NCI-H460 (cell line): Measurements from ENCODE around the gene PIEZO1. TPM values are rescaled to one million over a fixed set of nuclear protein-coding genes. Genes with fewer than 3 reads are reported as not detected.

Experiments
- DNase-seq: peaks from one replicate; pipeline ENCODE4 v3.0.0-alpha.2; 2016; ENCODE audit warnings: low read depth; ENCODE audit errors: extremely low read depth
- total RNA-seq: library from RNA; depleted of rRNA; stranded (reverse); fragments of >200 nt; shearing (Covaris generic); gene quantifications from 2 replicates; pipeline ENCODE4 v1.2.3, GENCODE V29; 2014

Gene PIEZO1
- total RNA-seq, 1 experiment from 2014 or later: 81.4 TPM

DNA sequence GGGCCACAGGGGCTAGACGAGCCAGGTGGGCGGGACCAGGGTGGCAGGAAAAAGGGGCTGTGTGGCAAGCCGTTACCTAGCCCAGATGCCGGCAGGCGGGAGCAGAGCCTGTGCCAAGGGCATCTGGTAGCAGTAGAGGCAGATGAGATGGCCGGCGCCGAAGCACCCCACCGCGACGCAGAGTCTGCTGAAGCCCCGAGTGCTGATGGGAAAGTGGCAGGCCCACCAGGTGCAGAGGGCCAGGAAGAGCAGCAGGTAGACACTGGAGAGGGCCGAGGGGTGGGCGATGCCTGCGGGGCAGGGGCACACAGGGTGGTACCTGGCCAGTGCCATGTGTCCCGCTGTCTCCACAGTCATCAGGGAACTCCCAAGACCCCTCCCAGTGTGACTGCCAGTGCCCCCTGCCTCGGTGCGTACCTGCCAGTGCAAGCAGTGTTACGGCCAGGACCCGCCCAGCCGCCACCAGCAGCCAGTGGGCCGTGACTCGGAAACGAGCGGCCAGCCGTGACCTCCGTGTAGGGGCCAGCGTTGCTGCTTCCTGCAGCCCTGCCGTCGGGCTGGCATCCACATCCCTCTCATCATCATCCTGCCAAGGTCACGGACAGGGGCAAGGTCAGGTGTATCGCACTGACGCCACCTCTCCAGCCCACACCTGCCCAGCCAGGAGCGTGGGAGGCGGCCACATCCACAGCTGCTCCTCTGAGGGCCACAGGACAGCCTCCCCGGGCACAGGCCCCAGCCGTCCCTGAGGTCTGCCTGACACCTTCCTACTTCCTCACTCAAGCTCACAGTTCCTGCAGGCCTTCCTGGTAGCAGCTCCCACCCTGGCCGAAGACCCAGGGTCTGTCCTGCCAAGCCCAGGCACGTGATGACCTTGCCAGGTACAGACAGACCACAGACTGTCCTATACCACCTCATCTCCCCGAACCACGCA lies 46.6 kb downstream of the PIEZO1 start:
- DNase-seq: no peak

DNA sequence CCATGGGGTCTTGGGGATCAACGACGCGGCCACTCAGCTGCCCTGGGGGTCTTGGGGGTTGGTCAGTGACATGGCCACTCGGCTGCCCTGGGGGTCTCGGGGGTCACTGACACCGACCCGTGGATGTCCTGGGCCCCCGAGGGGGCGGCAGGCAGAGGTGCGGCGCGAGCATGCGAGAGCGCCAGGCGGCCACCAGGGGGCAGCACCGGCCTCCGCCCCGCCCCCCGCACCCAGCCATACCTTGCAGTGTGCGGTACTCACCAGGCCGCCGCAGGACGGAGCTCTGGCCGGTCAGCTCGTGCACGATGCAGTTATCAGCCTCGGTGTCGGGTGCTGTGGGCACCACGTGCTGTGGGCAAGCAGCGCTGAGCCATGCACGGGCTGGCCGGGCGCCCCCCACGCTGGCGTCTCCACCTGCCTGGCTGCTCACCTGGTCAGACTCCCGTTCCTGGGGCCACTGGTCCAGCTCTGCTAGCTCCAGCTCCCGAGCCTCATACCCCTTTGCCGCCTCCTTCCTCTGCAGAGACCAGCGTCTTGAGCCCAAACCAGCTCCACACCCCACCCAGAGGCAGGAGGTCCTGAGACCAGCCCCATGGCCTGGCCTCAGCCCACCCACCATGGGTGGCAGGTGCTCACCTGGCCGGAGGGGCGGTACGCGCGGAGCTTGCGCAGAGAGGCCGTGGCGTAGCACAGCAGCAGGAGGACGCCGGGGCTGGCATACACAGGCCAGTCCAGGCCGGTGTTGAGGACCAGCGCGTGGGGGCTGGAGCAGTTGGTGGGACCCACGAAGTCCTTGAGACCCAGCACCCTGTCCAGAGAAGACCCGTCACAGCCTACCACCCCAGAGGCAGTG lies 47.5 kb downstream of the PIEZO1 start:
- DNase-seq: peak; percentile 19

GRCh38 chr16:88736496-88736895 lies 48.5 kb downstream of the PIEZO1 start:
- no peak for DNase-seq

- no peak for DNase-seq
Observed at GRCh38 chr16:88736088-88736487, 48.9 kb downstream of the PIEZO1 start.

- DNase-seq: no peak
Observed at GRCh38 chr16:88735616-88736015, 49.4 kb downstream of the PIEZO1 start.

- no peak for DNase-seq
Observed at GRCh38 chr16:88735121-88735520, 49.9 kb downstream of the PIEZO1 start.

- DNase-seq: no peak
Observed at GRCh38 chr16:88734361-88734728, 50.7 kb downstream of the PIEZO1 start.

GRCh38 chr16:88733630-88734360 lies 51.2 kb downstream of the PIEZO1 start:
- no peak for DNase-seq

GRCh38 chr16:88732961-88733294 lies 52.1 kb downstream of the PIEZO1 start:
- DNase-seq: no peak

DNA sequence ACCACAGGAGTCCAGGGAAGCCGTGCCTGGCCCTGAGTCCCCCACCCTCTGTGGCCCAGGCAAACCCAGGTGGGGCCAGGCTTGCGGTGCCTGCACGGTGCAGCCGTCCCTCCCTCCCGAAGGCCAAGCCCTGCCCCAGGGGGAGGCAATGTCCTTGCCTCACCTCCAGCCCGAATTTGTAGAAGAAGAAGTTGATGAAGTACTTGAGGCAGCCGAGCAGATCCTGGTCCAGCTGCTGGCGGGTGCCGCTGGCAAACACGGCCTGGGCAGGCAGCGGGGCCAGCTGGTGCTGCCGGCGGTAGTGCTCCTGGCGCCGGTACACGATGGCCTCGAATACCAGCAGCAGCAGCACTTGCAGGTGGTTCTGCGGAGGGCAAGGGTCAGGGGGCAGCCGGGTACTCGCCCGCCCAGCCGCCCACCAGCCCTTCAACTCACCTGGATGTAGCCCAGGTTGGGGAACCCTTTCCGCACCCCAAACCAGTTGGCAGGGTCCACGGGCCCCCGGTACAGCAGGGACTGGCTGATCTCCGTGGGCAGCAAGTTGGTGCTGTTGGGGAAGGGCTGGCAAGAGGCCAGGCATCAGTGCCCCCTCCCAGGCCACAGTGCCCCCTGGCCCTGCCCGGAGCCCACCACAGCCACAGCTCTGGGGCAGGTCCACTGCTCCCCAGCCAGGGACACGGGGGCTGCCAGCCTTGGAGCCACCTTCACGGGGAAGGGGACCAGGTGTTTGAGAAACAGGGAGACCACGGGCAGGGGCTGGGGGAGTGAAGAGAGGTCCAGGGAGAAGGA lies 52.7 kb downstream of the PIEZO1 start:
- DNase-seq: no peak

GRCh38 chr16:88731699-88732098 lies 53.3 kb downstream of the PIEZO1 start:
- DNase-seq: no peak

GRCh38 chr16:88730632-88731607 lies 54.1 kb downstream of the PIEZO1 start:
- DNase-seq: no peak

DNA sequence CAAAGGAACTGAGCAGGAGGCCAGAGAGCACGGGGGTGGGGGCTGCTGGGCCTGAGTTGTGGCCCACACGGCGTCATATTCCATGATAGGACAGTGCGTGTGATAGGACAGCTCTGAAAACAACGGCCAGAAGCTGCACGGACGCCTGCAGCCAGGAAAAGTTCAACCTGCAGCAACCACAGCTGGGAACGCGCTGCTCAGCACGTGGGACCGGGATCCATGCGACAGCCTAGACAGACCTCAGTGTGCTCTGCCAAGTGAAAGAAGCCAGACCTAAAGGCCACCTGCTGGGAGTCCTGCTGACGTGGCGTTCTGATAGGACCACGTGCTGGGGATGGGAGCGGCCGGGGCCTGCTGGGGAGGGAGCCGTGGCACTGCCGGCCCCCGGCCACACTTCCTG lies 57.1 kb downstream of the PIEZO1 start:
- no peak for DNase-seq

- no peak for DNase-seq
Observed at GRCh38 chr16:88726981-88727380, 58.0 kb downstream of the PIEZO1 start.

DNA sequence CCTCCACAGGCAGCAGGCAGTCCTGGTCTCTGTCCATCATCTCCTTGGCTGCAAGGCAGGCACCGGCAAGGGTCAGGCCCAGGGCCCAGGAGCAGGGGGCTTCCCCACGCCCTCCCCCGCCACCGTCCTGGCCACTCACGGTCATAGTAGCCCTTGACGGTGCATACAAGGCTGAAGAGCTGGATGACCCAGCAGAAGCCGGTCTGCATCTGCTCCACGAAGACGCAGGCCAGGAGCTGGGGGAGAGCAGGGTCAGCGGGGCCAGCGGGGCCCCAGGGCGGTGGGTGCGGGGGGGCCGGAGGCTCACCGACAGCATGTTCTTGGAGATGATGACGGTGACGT lies 58.6 kb downstream of the PIEZO1 start:
- DNase-seq: no peak

- DNase-seq: no peak
Observed at GRCh38 chr16:88725609-88726407, 59.2 kb downstream of the PIEZO1 start.

GRCh38 chr16:88724855-88725555 lies 60.0 kb downstream of the PIEZO1 start:
- no peak for DNase-seq

- no peak for DNase-seq
Observed at GRCh38 chr16:88723911-88724310, 61.1 kb downstream of the PIEZO1 start.
